Neural cell (in vitro differentiated cells): ENCODE data around the gene FBLN2. TPM values are rescaled to one million over a fixed set of nuclear protein-coding genes. Genes with fewer than 3 reads are reported as not detected.

Source experiments
- H2AFZ ChIP-seq: fragments of 200-600, 300-800 bp; sonication (generic), shearing (Covaris generic); 2 replicates; pipeline ENCODE4 v1.6.0; 2014; ENCODE audit warnings: low read depth, mild to moderate bottlenecking, antibody characterized with exemption, low read length, moderate library complexity
- H3F3A ChIP-seq: fragments of 200-600 bp; shearing (Covaris generic); 2 replicates; pipeline ENCODE4 v1.6.1; 2016; ENCODE audit warnings: mild to moderate bottlenecking, moderate library complexity, mixed read lengths, antibody characterized with exemption, low read length; ENCODE audit not compliant: insufficient read depth, poor library complexity, severe bottlenecking
- H3K27ac ChIP-seq: fragments of 200-600, 300-800 bp; sonication (generic), shearing (Covaris generic); 2 replicates; pipeline ENCODE4 v1.5.1; 2014; ENCODE audit warnings: mild to moderate bottlenecking, low read length, moderate library complexity
- H3K27me3 ChIP-seq: fragments of 300-800, 200-600 bp; sonication (generic), shearing (Covaris generic); 2 replicates; pipeline ENCODE4 v1.6.0; 2014; ENCODE audit warnings: mild to moderate bottlenecking, low read depth, low read length, moderate library complexity; ENCODE audit not compliant: insufficient read depth
- H3K36me3 ChIP-seq: fragments of 300-800, 200-600 bp; sonication (generic), shearing (Covaris generic); 2 replicates; pipeline ENCODE4 v1.5.1; 2014; ENCODE audit warnings: mild to moderate bottlenecking, antibody characterized with exemption, low read length, moderate library complexity; ENCODE audit not compliant: insufficient read depth
- H3K4me2 ChIP-seq: fragments of 300-800, 200-600 bp; sonication (generic), shearing (Covaris generic); 2 replicates; pipeline ENCODE4 v1.6.0; 2014; ENCODE audit warnings: mild to moderate bottlenecking, low read length
- H3K4me3 ChIP-seq: fragments of 300-800, 200-600 bp; sonication (generic), shearing (Covaris generic); 2 replicates; pipeline ENCODE4 v1.5.1; 2014; ENCODE audit warnings: mild to moderate bottlenecking, low read length, moderate library complexity
- H3K79me2 ChIP-seq: fragments of 200-600 bp; shearing (Covaris generic); replicated peaks from 2 replicates; pipeline ENCODE4 v1.6.0; 2014; ENCODE audit warnings: mild to moderate bottlenecking, low read length, moderate library complexity; ENCODE audit not compliant: insufficient read depth
- H3K9ac ChIP-seq: fragments of 300-800, 200-600 bp; sonication (generic), shearing (Covaris generic); 2 replicates; pipeline ENCODE4 v1.6.1; 2016; ENCODE audit warnings: mild to moderate bottlenecking, low read length, mixed read lengths
- H3K9me2 ChIP-seq: fragments of 200-600 bp; shearing (Covaris generic); 2 replicates; pipeline ENCODE4 v1.6.1; 2016; ENCODE audit warnings: mild to moderate bottlenecking, low read length, mixed read lengths; ENCODE audit not compliant: insufficient read depth
- H3K9me3 ChIP-seq: fragments of 200-600, 300-800 bp; sonication (generic), shearing (Covaris generic); 2 replicates; pipeline ENCODE4 v1.6.1; 2016; ENCODE audit warnings: mild to moderate bottlenecking, mixed run types, low read length, moderate library complexity, mixed read lengths
- H4K20me1 ChIP-seq: fragments of 200-600 bp; shearing (Covaris generic); 2 replicates; pipeline ENCODE4 v1.6.1; 2016; ENCODE audit warnings: mild to moderate bottlenecking, mixed run types; ENCODE audit not compliant: insufficient read depth
- EP300 ChIP-seq: fragments of 450-650 bp; conservative IDR thresholded peaks from 2 replicates; pipeline ENCODE4 v1.6.1; 2014; ENCODE audit warnings: antibody characterized with exemption, mild to moderate bottlenecking, moderate library complexity; ENCODE audit not compliant: poor library complexity, severe bottlenecking
- EZH2 ChIP-seq: fragments of 200-600, 300-800 bp; shearing (Covaris generic), sonication (generic); IDR thresholded peaks from 2 replicates; pipeline ENCODE4 v1.6.1; 2014; ENCODE audit warnings: antibody characterized with exemption, low read length, borderline replicate concordance, mild to moderate bottlenecking; ENCODE audit not compliant: insufficient read depth, poor library complexity, severe bottlenecking
- MXI1 ChIP-seq: fragments of 450-650 bp; conservative IDR thresholded peaks from 2 replicates; pipeline ENCODE4 v1.6.1; 2014; ENCODE audit warnings: antibody characterized with exemption, mild to moderate bottlenecking; ENCODE audit not compliant: poor library complexity, severe bottlenecking
- POLR2AphosphoS5 ChIP-seq: IDR thresholded peaks from 2 replicates; pipeline ENCODE4 v1.6.1; 2012
- RAD21 ChIP-seq: fragments of 450-650 bp; conservative IDR thresholded peaks from 2 replicates; pipeline ENCODE4 v1.6.1; 2014; ENCODE audit warnings: antibody characterized with exemption, mild to moderate bottlenecking, moderate library complexity
- SMC3 ChIP-seq: fragments of 450-650 bp; conservative IDR thresholded peaks from 2 replicates; pipeline ENCODE4 v1.6.1; 2014; ENCODE audit warnings: antibody characterized with exemption, mild to moderate bottlenecking, moderate library complexity; ENCODE audit not compliant: poor library complexity
- TAF1 ChIP-seq: IDR thresholded peaks from 2 replicates; pipeline ENCODE4 v1.6.1; 2012; ENCODE audit warnings: low read depth
- polyA plus RNA-seq: library from polyadenylated mRNA; depleted of rRNA; stranded (reverse); fragments of >200 nt; gene quantifications from 2 replicates; pipeline ENCODE4 v1.2.3, GENCODE V29; 2014
- TF ChIP-seq, protein P1 (sequence below): fragments of 450-650 bp; IDR thresholded peaks from 2 replicates; pipeline ENCODE4 v1.5.1; 2014; ENCODE audit warnings: antibody characterized with exemption, mild to moderate bottlenecking, moderate library complexity; ENCODE audit not compliant: poor library complexity, severe bottlenecking
- TF ChIP-seq, protein P2 (sequence below): IDR thresholded peaks from 2 replicates; pipeline ENCODE4 v1.6.1; 2012; ENCODE audit warnings: borderline replicate concordance

The FBLN2 gene
- polyA plus RNA-seq, 1 donor from 2014 or later = 0.37 TPM

GRCh38 chr3:13504161-13504831, 44.6 kb upstream of the FBLN2 start:
- Histone ChIP-seq H3K27me3 (no peaks in the 10 kb centered on the region), H3K9me3 (no peaks in the 10 kb centered on the region), H3K36me3 (no peaks in the 10 kb centered on the region), H3K9ac (no peak overlapping the region), H3K79me2 (no peaks in the 10 kb centered on the region), H3K27ac (no peak overlapping the region), H2AFZ (no peak overlapping the region), H3K4me2 (no peak overlapping the region), H3K4me3 (no peak overlapping the region), H3K9me2 (no peaks in the 10 kb centered on the region), H4K20me1 (no peaks in the 10 kb centered on the region), H3F3A (no peaks in the 10 kb centered on the region)
- TF ChIP-seq, protein P1, sequence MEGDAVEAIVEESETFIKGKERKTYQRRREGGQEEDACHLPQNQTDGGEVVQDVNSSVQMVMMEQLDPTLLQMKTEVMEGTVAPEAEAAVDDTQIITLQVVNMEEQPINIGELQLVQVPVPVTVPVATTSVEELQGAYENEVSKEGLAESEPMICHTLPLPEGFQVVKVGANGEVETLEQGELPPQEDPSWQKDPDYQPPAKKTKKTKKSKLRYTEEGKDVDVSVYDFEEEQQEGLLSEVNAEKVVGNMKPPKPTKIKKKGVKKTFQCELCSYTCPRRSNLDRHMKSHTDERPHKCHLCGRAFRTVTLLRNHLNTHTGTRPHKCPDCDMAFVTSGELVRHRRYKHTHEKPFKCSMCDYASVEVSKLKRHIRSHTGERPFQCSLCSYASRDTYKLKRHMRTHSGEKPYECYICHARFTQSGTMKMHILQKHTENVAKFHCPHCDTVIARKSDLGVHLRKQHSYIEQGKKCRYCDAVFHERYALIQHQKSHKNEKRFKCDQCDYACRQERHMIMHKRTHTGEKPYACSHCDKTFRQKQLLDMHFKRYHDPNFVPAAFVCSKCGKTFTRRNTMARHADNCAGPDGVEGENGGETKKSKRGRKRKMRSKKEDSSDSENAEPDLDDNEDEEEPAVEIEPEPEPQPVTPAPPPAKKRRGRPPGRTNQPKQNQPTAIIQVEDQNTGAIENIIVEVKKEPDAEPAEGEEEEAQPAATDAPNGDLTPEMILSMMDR = no peak
- TF ChIP-seq POLR2AphosphoS5 (no peak), EP300 (no peak), RAD21 (no peak), SMC3 (no peak), MXI1 (no peak), EZH2 (no peak), TAF1 (no peak)
- TF ChIP-seq, protein P2, sequence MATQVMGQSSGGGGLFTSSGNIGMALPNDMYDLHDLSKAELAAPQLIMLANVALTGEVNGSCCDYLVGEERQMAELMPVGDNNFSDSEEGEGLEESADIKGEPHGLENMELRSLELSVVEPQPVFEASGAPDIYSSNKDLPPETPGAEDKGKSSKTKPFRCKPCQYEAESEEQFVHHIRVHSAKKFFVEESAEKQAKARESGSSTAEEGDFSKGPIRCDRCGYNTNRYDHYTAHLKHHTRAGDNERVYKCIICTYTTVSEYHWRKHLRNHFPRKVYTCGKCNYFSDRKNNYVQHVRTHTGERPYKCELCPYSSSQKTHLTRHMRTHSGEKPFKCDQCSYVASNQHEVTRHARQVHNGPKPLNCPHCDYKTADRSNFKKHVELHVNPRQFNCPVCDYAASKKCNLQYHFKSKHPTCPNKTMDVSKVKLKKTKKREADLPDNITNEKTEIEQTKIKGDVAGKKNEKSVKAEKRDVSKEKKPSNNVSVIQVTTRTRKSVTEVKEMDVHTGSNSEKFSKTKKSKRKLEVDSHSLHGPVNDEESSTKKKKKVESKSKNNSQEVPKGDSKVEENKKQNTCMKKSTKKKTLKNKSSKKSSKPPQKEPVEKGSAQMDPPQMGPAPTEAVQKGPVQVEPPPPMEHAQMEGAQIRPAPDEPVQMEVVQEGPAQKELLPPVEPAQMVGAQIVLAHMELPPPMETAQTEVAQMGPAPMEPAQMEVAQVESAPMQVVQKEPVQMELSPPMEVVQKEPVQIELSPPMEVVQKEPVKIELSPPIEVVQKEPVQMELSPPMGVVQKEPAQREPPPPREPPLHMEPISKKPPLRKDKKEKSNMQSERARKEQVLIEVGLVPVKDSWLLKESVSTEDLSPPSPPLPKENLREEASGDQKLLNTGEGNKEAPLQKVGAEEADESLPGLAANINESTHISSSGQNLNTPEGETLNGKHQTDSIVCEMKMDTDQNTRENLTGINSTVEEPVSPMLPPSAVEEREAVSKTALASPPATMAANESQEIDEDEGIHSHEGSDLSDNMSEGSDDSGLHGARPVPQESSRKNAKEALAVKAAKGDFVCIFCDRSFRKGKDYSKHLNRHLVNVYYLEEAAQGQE = no peak

DNA sequence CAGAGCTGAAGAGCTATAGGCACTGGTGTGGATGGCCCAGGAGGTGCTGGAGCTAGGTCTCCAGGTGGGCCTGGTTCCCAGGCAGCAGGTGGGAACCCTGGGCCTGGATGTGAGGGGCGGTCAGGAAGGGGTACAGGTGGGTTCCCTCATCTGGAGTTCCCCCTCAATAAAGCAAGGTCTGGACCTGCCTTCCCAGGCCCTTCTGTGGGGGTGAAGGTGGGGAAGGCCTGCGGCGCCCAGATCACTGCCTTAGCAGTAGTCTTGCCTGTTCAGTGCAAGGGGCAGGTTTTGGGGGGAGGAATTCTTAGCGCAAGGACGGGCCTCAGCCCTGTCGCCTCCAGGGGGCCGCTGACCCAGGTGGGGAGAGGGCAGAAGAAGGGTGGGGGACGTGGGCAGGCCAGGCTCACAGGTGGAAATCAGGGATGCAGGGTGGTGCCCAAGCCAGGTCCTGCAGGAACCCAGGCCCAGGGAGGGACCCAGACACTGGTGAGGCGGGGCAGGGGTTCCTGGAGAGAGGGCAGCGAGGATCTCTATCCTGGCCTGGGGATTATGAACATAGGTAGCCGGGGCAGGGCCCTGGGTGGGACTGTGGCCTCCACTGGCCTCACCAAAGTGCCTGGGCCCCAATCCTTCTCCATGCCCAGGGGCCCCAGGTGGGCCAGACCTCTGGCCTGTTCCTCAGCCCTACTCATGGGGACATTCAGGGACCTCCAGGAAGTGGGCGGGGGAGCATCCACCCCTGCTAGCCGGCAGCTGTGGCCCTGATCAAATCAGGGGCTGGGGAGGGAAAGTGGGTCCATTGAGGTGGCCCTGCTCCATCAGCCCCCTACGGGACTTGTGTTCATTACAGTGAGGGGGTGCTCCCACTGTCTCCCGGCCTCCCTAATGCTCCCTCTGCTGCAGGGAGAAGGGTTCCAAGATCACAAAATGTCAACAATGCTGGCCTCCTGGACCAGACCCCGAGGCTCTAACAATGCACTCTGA, 43.5 kb upstream of the FBLN2 start:
- no peaks in the 10 kb centered on the region for H3K27me3 ChIP-seq
- no peaks in the 10 kb centered on the region for H3F3A ChIP-seq
- H3K9ac ChIP-seq = no peak overlapping the region
- H3K27ac ChIP-seq = no peak overlapping the region
- no peaks in the 10 kb centered on the region for H3K79me2 ChIP-seq
- no peaks in the 10 kb centered on the region for H3K9me3 ChIP-seq
- no peaks in the 10 kb centered on the region for H3K36me3 ChIP-seq
- TF ChIP-seq, protein P1 = no peak
- TF ChIP-seq, protein P2 = no peak
- TF ChIP-seq RAD21 (no peak), EP300 (no peak), POLR2AphosphoS5 (no peak), EZH2 (no peak), TAF1 (no peak), SMC3 (no peak), MXI1 (no peak)
- no peaks in the 10 kb centered on the region for H4K20me1 ChIP-seq
- no peaks in the 10 kb centered on the region for H3K9me2 ChIP-seq
- no peak overlapping the region for H2AFZ ChIP-seq
- no peak overlapping the region for H3K4me3 ChIP-seq
- no peak overlapping the region for H3K4me2 ChIP-seq
